IPS DF 19.7 (cell line): ENCODE measurements around the gene CTIF.

Experiments
- DNase-seq: peaks from one replicate; pipeline ENCODE4 v3.0.0-alpha.2; 2013; ENCODE audit warnings: low read depth, low spot score

The CTIF gene

GRCh38 chr18:48880931-48881330, 342.1 kb downstream of the CTIF start:
- no peak for DNase-seq

- DNase-seq: no peak
These were observed 343.5 kb downstream of the CTIF start for GRCh38 chr18:48882379-48882778.

DNA sequence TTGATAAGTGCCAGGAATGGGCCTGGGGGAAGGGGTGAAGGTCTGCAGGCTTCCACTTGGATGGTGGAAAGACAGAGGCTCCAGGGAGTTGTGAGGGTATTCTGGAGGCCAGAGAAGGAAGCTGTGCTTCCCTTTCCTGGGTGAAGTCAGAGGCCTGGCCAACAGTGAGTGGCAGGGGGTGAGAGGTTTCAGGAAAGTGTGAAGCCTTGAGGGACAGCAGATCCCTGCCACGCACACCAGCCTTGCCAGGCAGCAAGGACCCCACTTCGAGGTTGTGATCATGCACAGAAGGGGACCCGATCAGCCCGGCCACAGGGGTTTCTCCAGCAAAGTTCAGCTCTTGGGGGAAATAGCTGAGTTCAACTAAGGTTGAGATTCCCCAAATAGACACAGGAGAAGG, 345.5 kb downstream of the CTIF start:
- no peak for DNase-seq

DNA sequence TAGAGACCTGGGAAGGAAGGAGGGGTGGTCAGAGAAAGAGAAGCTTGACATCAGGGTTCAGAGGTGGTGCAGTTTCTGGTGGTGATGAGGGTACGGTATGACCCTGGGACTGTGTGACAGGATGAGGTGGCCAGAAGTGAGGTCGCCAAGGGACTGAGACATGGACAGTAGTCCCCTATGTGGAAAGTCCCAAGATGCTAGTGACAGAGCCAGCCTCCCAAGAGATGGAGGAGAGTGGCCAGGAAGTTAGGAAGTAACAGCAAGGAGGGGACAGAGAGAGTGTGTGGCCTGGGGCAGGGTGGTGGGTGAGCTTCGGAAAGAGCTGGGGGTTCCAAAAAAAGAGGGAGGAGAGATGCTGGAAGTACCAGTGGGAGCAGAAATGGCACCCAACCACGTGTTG, 345.9 kb downstream of the CTIF start:
- no peak for DNase-seq

GRCh38 chr18:48885266-48885923, 346.6 kb downstream of the CTIF start:
- no peak for DNase-seq

DNA sequence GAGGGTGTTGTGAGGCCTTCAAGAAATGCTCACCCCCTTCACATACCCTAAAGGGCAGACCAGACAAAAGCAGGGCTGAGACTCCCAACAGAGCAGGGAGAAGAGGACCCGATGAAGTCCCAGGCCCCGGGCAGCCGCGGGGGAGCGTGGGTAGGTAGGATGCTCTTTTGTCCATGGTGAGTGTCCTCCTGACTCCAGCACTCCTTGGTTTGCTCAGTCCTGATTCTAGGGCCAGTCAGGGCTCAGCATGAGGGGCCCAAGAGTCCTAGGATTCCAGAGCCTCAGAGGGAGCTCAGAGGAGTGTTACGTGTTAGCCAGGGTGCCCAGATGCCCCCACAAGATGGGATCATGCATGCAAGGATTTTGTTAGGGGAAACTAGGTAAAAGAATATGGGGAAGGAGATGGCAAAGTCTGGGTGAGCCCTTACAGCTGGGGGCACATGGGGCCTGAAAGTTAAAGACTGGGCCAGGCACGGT, 347.1 kb downstream of the CTIF start:
- DNase-seq: no peak

DNA sequence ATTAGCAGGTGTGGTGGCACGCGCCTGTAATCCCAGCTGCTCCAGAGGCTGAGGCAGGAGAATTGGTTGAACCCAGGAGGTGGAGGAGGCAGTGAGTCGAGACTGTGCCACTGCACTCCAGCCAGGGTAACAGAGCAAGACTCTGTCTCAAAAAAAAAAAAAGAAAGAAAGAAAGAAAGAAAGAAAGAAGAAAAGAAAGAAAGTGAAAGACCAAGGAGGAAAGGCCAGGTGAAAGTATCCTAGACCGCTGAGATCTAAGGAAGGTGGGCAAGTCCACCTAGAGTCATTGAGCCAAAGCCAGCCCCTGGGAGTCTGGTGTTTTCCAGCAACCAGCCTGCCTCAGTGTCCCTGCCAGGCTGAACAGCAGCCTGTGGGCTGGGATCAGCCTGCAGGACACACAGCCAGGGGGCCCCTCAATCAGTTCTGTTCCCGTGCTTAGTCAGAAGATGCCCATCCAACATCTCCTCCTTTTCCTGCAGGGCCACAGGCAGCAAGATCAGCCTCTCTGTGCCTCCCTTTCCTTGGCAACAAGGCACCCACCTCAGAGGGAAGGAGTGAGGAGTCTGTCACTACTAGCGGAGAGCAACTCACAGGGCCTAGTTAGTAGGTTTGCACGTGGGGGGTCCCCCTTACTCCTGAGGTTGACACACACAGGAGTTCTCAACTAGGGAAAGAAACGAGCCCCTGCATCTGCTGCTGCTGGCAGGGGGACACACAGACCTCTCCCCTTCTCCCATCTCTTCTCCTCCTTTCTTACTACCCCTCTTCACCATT, 347.9 kb downstream of the CTIF start:
- no peak for DNase-seq

GRCh38 chr18:48887294-48887904, 348.6 kb downstream of the CTIF start:
- no peak for DNase-seq

DNA sequence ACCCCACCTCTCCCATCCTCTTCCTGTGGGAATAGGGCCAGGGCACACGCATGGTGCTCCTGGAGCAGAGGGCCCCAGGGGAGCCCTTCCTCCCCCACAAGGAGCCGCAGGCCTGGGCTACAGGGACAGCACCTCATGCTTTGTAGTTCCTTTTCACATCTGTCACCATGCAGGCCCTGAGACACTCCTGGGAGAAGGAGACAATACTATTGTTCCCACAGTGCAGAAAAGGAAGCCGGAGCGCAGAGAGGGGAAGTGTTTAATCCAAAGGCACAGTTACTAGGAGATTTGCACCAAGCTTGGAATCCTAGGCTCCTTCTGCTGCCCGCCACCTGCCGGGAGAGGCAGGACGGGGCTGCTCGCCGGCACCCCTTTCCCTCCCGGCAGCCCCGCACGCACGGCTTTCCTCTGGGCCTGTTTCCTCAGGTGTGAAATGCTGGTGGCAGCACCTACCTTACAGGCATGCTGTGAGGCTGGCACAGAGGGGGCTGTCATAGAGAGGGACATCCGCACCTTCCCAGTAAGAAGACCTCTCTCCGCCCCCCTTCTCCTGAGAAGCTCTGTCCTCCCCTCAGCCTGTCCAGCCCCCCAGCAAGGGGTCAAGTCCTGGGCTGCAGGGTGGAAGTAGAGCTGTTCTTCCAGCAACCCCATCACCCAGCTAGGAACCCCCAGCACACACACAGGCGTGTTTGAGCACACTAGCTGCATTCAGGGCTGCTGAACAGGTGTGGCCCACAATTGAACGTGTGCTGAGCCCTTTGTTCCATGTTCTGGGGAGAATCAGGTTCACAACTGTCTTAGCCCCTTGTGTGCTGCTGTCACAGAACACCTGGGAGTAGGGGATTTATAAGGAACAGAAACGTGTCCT, 349.3 kb downstream of the CTIF start:
- DNase-seq: no peak

DNA sequence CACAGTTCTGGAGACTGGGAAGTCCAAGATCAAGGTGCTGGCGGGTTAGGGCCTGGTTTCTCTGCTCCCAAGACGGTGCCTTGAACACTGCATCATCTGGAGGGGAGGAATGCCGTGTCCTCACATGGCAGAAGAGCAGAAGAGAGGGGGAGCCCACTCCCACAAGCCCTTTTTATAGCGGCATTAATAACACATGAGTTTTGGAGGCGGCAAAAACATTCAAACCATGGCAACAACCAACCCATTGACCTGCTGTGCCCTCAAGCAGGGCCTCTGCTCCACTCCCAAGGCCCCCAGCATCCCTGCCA, 349.9 kb downstream of the CTIF start:
- no peak for DNase-seq

DNA sequence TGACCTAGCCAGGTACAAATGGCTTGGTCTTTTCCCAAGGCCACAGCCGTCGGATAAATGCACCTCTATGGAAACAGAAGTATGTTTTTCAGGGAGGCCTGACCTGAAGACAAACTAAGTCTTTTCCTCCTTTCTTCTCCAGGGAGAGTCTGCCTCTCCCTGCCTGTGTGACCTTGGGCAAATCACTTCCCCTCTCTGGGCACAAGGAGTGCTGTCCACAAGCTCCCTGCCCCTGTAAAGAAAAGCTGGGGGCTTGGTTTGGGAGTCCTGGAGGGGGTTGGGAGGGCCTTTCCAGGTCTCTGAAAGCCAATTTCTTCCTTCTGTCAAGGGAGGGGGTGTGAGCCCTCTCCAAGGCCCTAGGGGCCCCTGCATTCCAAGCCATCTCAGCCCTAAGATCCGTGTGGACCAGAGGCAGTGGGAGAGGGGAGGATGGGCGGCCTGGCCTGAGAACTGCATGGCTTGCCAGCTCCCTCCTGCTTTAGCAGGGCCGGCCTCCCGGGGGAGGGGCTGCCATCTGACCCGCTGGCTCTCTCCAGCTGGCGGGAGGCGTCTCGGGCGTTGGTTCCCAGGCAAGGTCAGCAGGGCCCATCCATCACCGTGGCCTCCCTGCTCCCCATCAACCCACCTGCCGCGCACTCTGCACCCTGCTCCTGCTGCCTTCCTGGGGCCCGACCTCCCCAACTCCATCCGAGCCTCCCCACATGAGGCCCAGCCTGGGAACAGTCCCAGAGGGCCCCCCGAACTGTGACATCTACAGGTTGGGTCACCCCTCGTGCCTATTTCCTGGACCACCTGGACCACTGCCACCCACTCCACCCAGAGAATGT, 350.5 kb downstream of the CTIF start:
- no peak for DNase-seq

GRCh38 chr18:48889981-48890762, 351.3 kb downstream of the CTIF start:
- no peak for DNase-seq

DNA sequence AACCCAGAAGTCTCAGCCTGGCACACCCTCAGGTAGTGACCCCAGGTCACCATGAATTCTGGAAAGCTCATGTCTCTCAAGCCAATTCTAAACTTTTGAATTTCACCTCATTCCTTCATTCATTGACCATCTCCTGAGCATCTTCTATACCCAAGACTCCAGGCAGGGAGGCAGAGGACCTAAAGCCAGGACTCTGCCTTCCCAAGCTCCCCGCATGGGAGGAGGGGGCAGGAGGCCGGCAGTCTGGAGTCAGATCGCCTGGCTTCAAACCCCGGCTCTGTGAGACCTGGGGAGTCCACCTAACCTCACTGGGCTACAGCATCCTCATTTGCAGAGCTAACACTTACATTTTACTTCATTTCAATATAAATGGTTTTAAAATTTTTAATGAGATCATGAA, 352.9 kb downstream of the CTIF start:
- DNase-seq: no peak

DNA sequence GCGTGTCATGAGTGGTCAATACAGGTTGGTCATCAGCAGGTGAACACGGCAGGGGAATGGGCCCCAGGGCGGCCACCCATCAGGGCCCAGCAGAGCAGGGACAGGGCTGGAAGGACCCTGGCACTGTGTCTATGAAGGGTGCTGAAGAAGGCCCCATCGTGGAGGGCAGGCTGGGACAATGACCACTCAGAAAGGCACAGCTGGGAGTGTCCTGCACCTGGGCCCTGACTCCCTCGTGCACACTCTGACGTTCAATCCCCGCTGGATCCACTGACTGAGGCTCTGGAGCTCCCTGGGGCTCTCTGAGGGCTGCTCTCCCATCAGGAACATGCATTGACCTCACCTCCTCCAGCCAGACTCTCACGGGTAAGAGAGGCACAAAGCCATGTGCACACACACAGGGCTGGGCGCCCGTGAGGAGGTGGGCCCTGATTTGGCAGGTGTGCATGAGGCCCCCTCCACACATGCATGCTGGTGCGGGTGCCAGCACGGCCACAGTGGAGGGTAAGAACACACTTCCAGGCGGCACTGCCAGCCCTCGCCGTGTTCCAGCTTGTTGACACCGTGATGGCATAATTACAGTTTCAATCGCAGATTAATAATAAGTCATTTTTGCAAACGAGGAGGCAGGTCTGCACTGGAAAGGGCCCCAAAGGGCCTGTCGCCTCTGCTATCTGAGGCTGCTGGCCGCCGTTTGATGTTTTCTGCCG, 353.5 kb downstream of the CTIF start:
- no peak for DNase-seq

GRCh38 chr18:48893061-48893607, 354.3 kb downstream of the CTIF start:
- DNase-seq: no peak

DNA sequence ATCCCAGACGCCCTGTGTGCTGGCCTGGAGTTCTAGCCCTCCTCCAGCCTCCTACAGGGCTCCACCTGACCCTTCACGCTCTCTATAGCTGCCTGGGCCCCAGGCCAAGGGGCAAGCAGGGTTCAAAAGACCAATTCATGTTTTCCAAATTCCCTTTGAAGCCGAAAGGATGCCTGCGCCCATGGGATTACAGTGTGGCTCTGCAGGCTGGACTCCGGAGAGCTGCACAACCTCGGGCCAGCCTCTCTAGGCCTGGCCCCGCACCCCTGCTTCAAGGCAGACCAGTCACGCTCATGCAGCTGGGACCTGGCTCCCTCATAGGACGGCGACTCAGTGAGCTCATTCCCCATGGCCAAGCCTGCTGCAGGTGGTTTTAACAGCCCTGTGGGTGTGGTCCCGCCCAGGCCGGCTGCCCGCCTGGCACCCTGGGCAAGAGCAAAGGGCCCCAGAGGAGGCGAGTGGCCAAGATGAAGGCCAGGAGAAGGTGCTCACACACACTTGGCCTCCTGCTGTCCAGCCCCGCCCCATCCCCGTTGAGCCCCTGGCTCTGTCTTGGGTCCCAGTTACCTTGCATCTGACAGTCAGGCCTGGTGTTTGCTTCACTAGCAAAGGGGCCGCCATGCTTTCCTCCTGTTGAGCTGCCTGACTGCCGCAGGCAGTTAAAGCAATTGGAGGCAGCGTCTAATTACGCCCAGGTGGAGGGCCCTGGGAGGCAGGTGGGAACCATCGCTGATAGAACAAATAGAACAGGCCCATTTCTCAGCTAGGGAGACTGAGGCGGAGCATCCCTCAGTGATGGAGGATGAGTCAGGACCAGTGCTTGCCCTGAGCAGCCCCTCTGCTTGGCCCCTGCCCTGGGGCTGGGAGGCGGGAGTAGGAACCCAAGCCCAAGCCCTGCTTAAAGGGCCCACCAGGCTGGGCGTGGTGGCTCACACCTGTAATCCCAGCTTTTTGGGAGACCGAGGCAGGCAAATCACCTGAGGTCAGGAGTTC, 355.1 kb downstream of the CTIF start:
- DNase-seq: no peak

GRCh38 chr18:48894799-48895346, 356.0 kb downstream of the CTIF start:
- no peak for DNase-seq

DNA sequence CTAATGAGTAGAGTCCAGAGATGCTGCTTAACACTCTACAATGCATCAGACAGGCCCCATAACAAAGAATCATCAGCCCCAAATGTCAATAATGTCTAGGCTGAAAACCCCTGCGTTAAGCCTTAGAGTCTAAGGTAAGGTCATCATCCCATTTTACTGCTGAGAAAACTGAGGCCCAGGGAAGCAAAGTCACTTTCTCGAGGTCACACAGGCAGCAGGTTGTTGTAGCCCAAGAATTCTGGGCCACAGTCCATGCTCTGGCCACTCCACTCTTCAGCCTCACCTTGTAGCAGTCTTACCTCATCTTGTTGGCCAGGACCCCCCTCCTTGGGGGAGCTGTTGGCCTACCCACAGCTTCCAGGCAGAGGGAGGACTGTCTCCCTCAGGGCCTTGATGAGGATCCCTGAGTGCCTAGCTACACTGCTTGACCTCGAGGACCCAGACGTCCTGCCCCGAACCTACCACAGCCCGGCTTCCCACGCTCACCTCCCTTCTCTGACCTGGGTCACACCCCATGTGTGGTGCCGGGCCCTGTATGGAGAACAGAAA, 357.6 kb downstream of the CTIF start:
- DNase-seq: no peak
